GM12891 (cell line): ENCODE data around the gene ATPAF2.

Experiments used
- POLR2A ChIP-seq: IDR thresholded peaks from 2 replicates; pipeline ENCODE4 v1.6.1; 2011; ENCODE audit warnings: low read depth, low read length, control low read depth
- POLR2AphosphoS5 ChIP-seq: IDR thresholded peaks from 2 replicates; pipeline ENCODE4 v1.6.1; 2011; ENCODE audit warnings: low read depth, low read length, control low read depth
- SPI1 ChIP-seq: IDR thresholded peaks from 2 replicates; pipeline ENCODE4 v1.6.1; 2011; ENCODE audit warnings: low read depth, low read length, control low read depth

GRCh38 chr17:18055597-18055996 is 16.6 kb upstream of the ATPAF2 start:
- TF ChIP-seq POLR2A, result no peak
- no peak for TF ChIP-seq POLR2AphosphoS5
- no peak for TF ChIP-seq SPI1
